Measurements from ENCODE around the gene BCL11A. TPM values are rescaled to one million over a fixed set of nuclear protein-coding genes. Genes with fewer than 3 reads are reported as not detected.

Gene BCL11A
- total RNA-seq, 1 donor from 2014 or later, result 29.8 TPM

GRCh38 chr2:60447943-60448342, 105.5 kb downstream of the BCL11A start:
- no peaks in the 10 kb centered on the region for H3K4me1 ChIP-seq (ENCODE audit: insufficient read depth, low read length)
- no peak overlapping the region for H3K4me3 ChIP-seq (ENCODE audit: insufficient read depth, low read depth, low read length)
- Mint-ChIP-seq H3K27me3 (ENCODE audit: low read depth, unreplicated experiment) (peaks cover 4% of the 10 kb centered on the region), H3K9me3 (ENCODE audit: unreplicated experiment) (no peaks in the 10 kb centered on the region), H3K4me1 (ENCODE audit: low read depth, unreplicated experiment) (peaks cover 2% of the 10 kb centered on the region), H3K4me3 (ENCODE audit: unreplicated experiment) (no peak overlapping the region), H3K27ac (ENCODE audit: unreplicated experiment) (no peak overlapping the region), H3K36me3 (ENCODE audit: low read depth, unreplicated experiment) (no peaks in the 10 kb centered on the region)
- H3K27ac ChIP-seq (ENCODE audit: low read depth, low read length), result no peak overlapping the region
- H2AFZ ChIP-seq (ENCODE audit: low read depth, low read length), result no peak overlapping the region
- H3K27me3 ChIP-seq (ENCODE audit: insufficient read depth, low read length), result no peaks in the 10 kb centered on the region
- H3K9me3 ChIP-seq (ENCODE audit: insufficient read depth, low read depth, low read length), result no peaks in the 10 kb centered on the region
- no peak overlapping the region for H3K9ac ChIP-seq (ENCODE audit: low read length)
- H4K20me1 ChIP-seq (ENCODE audit: insufficient read depth, low read length), result no peaks in the 10 kb centered on the region
- H3K79me2 ChIP-seq (ENCODE audit: insufficient read depth, low read length), result no peaks in the 10 kb centered on the region
- no peaks in the 10 kb centered on the region for H3K36me3 ChIP-seq (ENCODE audit: insufficient read depth, low read length)
- no peak for FAIRE-seq
- no peak for DNase-seq (ENCODE audit: low read depth)
- H3K4me2 ChIP-seq (ENCODE audit: low read length), result no peak overlapping the region
- TF ChIP-seq CTCF (IDR thresholded peaks at IDR 0.05; ENCODE audit: insufficient read depth, low read depth, low read length) (no peak), EZH2 (IDR thresholded peaks at IDR 0.05; ENCODE audit: insufficient read depth, low read length) (no peak)

- FAIRE-seq (no peak), DNase-seq (ENCODE audit: low read depth) (no peak)
- H3K4me3 Mint-ChIP-seq (ENCODE audit: unreplicated experiment), result no peak overlapping the region
- H3K9me3 ChIP-seq (ENCODE audit: insufficient read depth, low read depth, low read length), result no peaks in the 10 kb centered on the region
- H3K9me3 Mint-ChIP-seq (ENCODE audit: unreplicated experiment), result no peaks in the 10 kb centered on the region
- no peaks in the 10 kb centered on the region for H3K27me3 ChIP-seq (ENCODE audit: insufficient read depth, low read length)
- peaks cover 2% of the 10 kb centered on the region for H3K4me1 Mint-ChIP-seq (ENCODE audit: low read depth, unreplicated experiment)
- H3K27ac ChIP-seq (ENCODE audit: low read depth, low read length), result no peak overlapping the region
- no peak overlapping the region for H3K9ac ChIP-seq (ENCODE audit: low read length)
- no peak overlapping the region for H3K4me2 ChIP-seq (ENCODE audit: low read length)
- TF ChIP-seq EZH2 (IDR thresholded peaks at IDR 0.05; ENCODE audit: insufficient read depth, low read length) (no peak), CTCF (IDR thresholded peaks at IDR 0.05; ENCODE audit: insufficient read depth, low read depth, low read length) (no peak)
- no peak overlapping the region for H3K4me3 ChIP-seq (ENCODE audit: insufficient read depth, low read depth, low read length)
- H3K79me2 ChIP-seq (ENCODE audit: insufficient read depth, low read length), result no peaks in the 10 kb centered on the region
- no peak overlapping the region for H2AFZ ChIP-seq (ENCODE audit: low read depth, low read length)
- no peaks in the 10 kb centered on the region for H3K36me3 Mint-ChIP-seq (ENCODE audit: low read depth, unreplicated experiment)
- no peaks in the 10 kb centered on the region for H3K36me3 ChIP-seq (ENCODE audit: insufficient read depth, low read length)
- H4K20me1 ChIP-seq (ENCODE audit: insufficient read depth, low read length), result no peaks in the 10 kb centered on the region
- no peaks in the 10 kb centered on the region for H3K4me1 ChIP-seq (ENCODE audit: insufficient read depth, low read length)
- H3K27ac Mint-ChIP-seq (ENCODE audit: unreplicated experiment), result no peak overlapping the region
- peaks cover 4% of the 10 kb centered on the region for H3K27me3 Mint-ChIP-seq (ENCODE audit: low read depth, unreplicated experiment)
Measured at GRCh38 chr2:60446413-60447267, 106.8 kb downstream of the BCL11A start.

- DNase-seq (ENCODE audit: low read depth), result no peak
- Histone ChIP-seq H3K27me3 (ENCODE audit: insufficient read depth, low read length) (no peaks in the 10 kb centered on the region), H3K9ac (ENCODE audit: low read length) (no peak overlapping the region), H3K27ac (ENCODE audit: low read depth, low read length) (no peak overlapping the region), H3K9me3 (ENCODE audit: insufficient read depth, low read depth, low read length) (no peaks in the 10 kb centered on the region), H3K4me1 (ENCODE audit: insufficient read depth, low read length) (no peaks in the 10 kb centered on the region), H4K20me1 (ENCODE audit: insufficient read depth, low read length) (no peaks in the 10 kb centered on the region), H3K4me2 (ENCODE audit: low read length) (no peak overlapping the region), H3K36me3 (ENCODE audit: insufficient read depth, low read length) (no peaks in the 10 kb centered on the region), H3K79me2 (ENCODE audit: insufficient read depth, low read length) (no peaks in the 10 kb centered on the region), H2AFZ (ENCODE audit: low read depth, low read length) (no peak overlapping the region), H3K4me3 (ENCODE audit: insufficient read depth, low read depth, low read length) (no peak overlapping the region)
- Mint-ChIP-seq H3K36me3 (ENCODE audit: low read depth, unreplicated experiment) (no peaks in the 10 kb centered on the region), H3K27ac (ENCODE audit: unreplicated experiment) (no peak overlapping the region), H3K4me1 (ENCODE audit: low read depth, unreplicated experiment) (peaks cover 2% of the 10 kb centered on the region), H3K9me3 (ENCODE audit: unreplicated experiment) (no peaks in the 10 kb centered on the region), H3K27me3 (ENCODE audit: low read depth, unreplicated experiment) (peaks cover 4% of the 10 kb centered on the region), H3K4me3 (ENCODE audit: unreplicated experiment) (no peak overlapping the region)
- no peak for TF ChIP-seq CTCF (IDR thresholded peaks at IDR 0.05; ENCODE audit: insufficient read depth, low read depth, low read length)
- FAIRE-seq, result no peak
Measured at GRCh38 chr2:60445684-60446179, 107.7 kb downstream of the BCL11A start.
